ENCODE results near the gene CDH1. TPM values are rescaled to one million over a fixed set of nuclear protein-coding genes. Genes with fewer than 3 reads are reported as not detected.
A peak's percentile ranks its signal among the peaks of the same experiment; 100 is the strongest.

The CDH1 gene
- total RNA-seq, 1 donor from 2014 or later = 219 TPM

- Mint-ChIP-seq H3K4me1 (peaks cover 3% of the 10 kb centered on the region), H3K36me3 (peaks cover 7% of the 10 kb centered on the region), H3K4me3 (no peak overlapping the region), H3K9me3 (no peaks in the 10 kb centered on the region), H3K27ac (no peak overlapping the region), H3K27me3 (ENCODE audit: low read depth) (no peaks in the 10 kb centered on the region)
- TF ChIP-seq CTCF (IDR thresholded peaks at IDR 0.05; ENCODE audit: unreplicated experiment) = no peak
- DNase-seq (ENCODE audit: low spot score in 2 of 2, unreplicated experiment in 2 of 2) = no peak
These were observed 37.0 kb upstream of the CDH1 start for GRCh38 chr16:68700120-68700519.

- no peak for TF ChIP-seq CTCF (IDR thresholded peaks at IDR 0.05; ENCODE audit: unreplicated experiment)
- DNase-seq (ENCODE audit: low spot score in 2 of 2, unreplicated experiment in 2 of 2) = no peak
- H3K27ac Mint-ChIP-seq = no peak overlapping the region
- H3K4me3 Mint-ChIP-seq = no peak overlapping the region
- H3K9me3 Mint-ChIP-seq = no peaks in the 10 kb centered on the region
- H3K27me3 Mint-ChIP-seq (ENCODE audit: low read depth) = no peaks in the 10 kb centered on the region
- peaks cover 3% of the 10 kb centered on the region for H3K4me1 Mint-ChIP-seq
- peaks cover 7% of the 10 kb centered on the region for H3K36me3 Mint-ChIP-seq
These were observed 36.3 kb upstream of the CDH1 start for GRCh38 chr16:68700831-68701230.

GRCh38 chr16:68704232-68704867 is 32.7 kb upstream of the CDH1 start:
- peak; percentile 51 to 78 for DNase-seq (ENCODE audit: low spot score in 2 of 2, unreplicated experiment in 2 of 2)
- Mint-ChIP-seq H3K27ac (peak overlapping the region; percentile 51), H3K9me3 (no peaks in the 10 kb centered on the region), H3K4me3 (no peak overlapping the region), H3K4me1 (peaks cover 8% of the 10 kb centered on the region), H3K27me3 (ENCODE audit: low read depth) (no peaks in the 10 kb centered on the region), H3K36me3 (no peaks in the 10 kb centered on the region)
- peak; percentile 38 for TF ChIP-seq CTCF (IDR thresholded peaks at IDR 0.05; ENCODE audit: unreplicated experiment)

GRCh38 chr16:68707340-68708152 is 29.5 kb upstream of the CDH1 start:
- Mint-ChIP-seq H3K9me3 (no peaks in the 10 kb centered on the region), H3K27ac (peak overlapping the region; percentile 59), H3K36me3 (no peaks in the 10 kb centered on the region), H3K27me3 (ENCODE audit: low read depth) (no peaks in the 10 kb centered on the region), H3K4me3 (no peak overlapping the region), H3K4me1 (peaks cover 8% of the 10 kb centered on the region)
- DNase-seq (ENCODE audit: low spot score in 2 of 2, unreplicated experiment in 2 of 2) = peak in 1 of 2 experiments; percentile 51
- TF ChIP-seq CTCF (IDR thresholded peaks at IDR 0.05; ENCODE audit: unreplicated experiment) = no peak

GRCh38 chr16:68710211-68710610 is 26.9 kb upstream of the CDH1 start:
- Mint-ChIP-seq H3K36me3 (no peaks in the 10 kb centered on the region), H3K27ac (no peak overlapping the region), H3K4me3 (no peak overlapping the region), H3K4me1 (peaks cover 5% of the 10 kb centered on the region), H3K9me3 (no peaks in the 10 kb centered on the region), H3K27me3 (ENCODE audit: low read depth) (no peaks in the 10 kb centered on the region)
- no peak for DNase-seq (ENCODE audit: low spot score in 2 of 2, unreplicated experiment in 2 of 2)
- no peak for TF ChIP-seq CTCF (IDR thresholded peaks at IDR 0.05; ENCODE audit: unreplicated experiment)
